Activated T-helper 1 cell treated with anti-CD3 and anti-CD28 coated beads, Interleukin-2, amount 50 U/mL, for 16 hours (primary cell): ENCODE results near the gene MICA.
"Not testable (repeated sequence)": the region's sequence is repeated elsewhere in the genome, so short reads cannot be mapped to it uniquely, and the experiment has no call there.

Source experiments
- DNase-seq, 2 donors: peaks; one replicate each; pipeline ENCODE4 v3.0.0-alpha.2; 2020; ENCODE audit warnings: low read depth in 1 of 2, low spot score in 1 of 2

Gene MICA

GRCh38 chr6:31381666-31382065 lies 21.7 kb upstream of the MICA start:
- DNase-seq: no peak

- no peak for DNase-seq
Observed at GRCh38 chr6:31383149-31383548, 20.2 kb upstream of the MICA start.

GRCh38 chr6:31385041-31385440 lies 18.4 kb upstream of the MICA start:
- no peak for DNase-seq

- DNase-seq: no peak
Observed at GRCh38 chr6:31386099-31386498, 17.3 kb upstream of the MICA start.

- no peak for DNase-seq
Observed at GRCh38 chr6:31386977-31387376, 16.4 kb upstream of the MICA start.

GRCh38 chr6:31388916-31389801 lies 14.2 kb upstream of the MICA start:
- DNase-seq: not testable (repeated sequence)

- not testable (repeated sequence) for DNase-seq
Observed at GRCh38 chr6:31389802-31390132, 13.6 kb upstream of the MICA start.

GRCh38 chr6:31393932-31394331 lies 9.5 kb upstream of the MICA start:
- no peak for DNase-seq

- DNase-seq: no peak
Observed at GRCh38 chr6:31394381-31394780, 9.0 kb upstream of the MICA start.

- DNase-seq: no peak
Observed at GRCh38 chr6:31395832-31396231, 7.6 kb upstream of the MICA start.

GRCh38 chr6:31396422-31397152 lies 6.8 kb upstream of the MICA start:
- DNase-seq: peak; percentile 73 to 82

GRCh38 chr6:31397153-31397499 lies 6.3 kb upstream of the MICA start:
- DNase-seq: not testable (repeated sequence)

- no peak for DNase-seq
Observed at GRCh38 chr6:31397901-31398525, 5.4 kb upstream of the MICA start.

GRCh38 chr6:31399589-31400466 lies 3.6 kb upstream of the MICA start:
- DNase-seq: peak; percentile 32 to 37

- peak; percentile 54 to 61 for DNase-seq
Observed at GRCh38 chr6:31400467-31401289, 2.7 kb upstream of the MICA start.

- DNase-seq: no peak
Observed at GRCh38 chr6:31401403-31401802, 2.0 kb upstream of the MICA start.

- no peak for DNase-seq
Observed at GRCh38 chr6:31402324-31403282, 792 bp upstream of the MICA start.

- not testable (repeated sequence) for DNase-seq
Observed at GRCh38 chr6:31404061-31404364, 618 bp downstream of the MICA start.

GRCh38 chr6:31405996-31406395 lies 2.6 kb downstream of the MICA start:
- no peak for DNase-seq
